GM12878 (cell line): Measurements from ENCODE around the gene PRSS8. TPM values are rescaled to one million over a fixed set of nuclear protein-coding genes. Genes with fewer than 3 reads are reported as not detected.

Experiments used
- ATF2 ChIP-seq: IDR thresholded peaks from 2 replicates; pipeline ENCODE4 v1.6.1; 2012; ENCODE audit warnings: low read length, inconsistent platforms
- BCL3 ChIP-seq: IDR thresholded peaks from 2 replicates; pipeline ENCODE4 v1.6.1; 2011; ENCODE audit warnings: borderline replicate concordance, low read depth, mild to moderate bottlenecking, moderate library complexity, low read length; ENCODE audit not compliant: insufficient read depth, poor library complexity, severe bottlenecking
- BHLHE40 ChIP-seq, 2 experiments: fragments of 450-650 bp in 1 of 2; IDR thresholded peaks; 2 replicates each; pipeline ENCODE4 v1.6.1; 2011 to 2017; ENCODE audit warnings: low read depth in 2 of 2, borderline replicate concordance in 1 of 2, improper control_type of control experiment in 1 of 2, low read length in 1 of 2, mild to moderate bottlenecking in 1 of 2
- BMI1 ChIP-seq: fragments of 450-650 bp; IDR thresholded peaks from 2 replicates; pipeline ENCODE4 v1.6.1; 2016; ENCODE audit warnings: mild to moderate bottlenecking, moderate library complexity, borderline replicate concordance
- BRCA1 ChIP-seq: IDR thresholded peaks from 2 replicates; pipeline ENCODE4 v1.6.1; 2011; ENCODE audit warnings: low read depth, low read length, improper control_type of control experiment
- CBFB ChIP-seq: IDR thresholded peaks from 2 replicates; pipeline ENCODE4 v1.6.1; 2016; ENCODE audit warnings: antibody characterized with exemption, low read depth
- CBX3 ChIP-seq: fragments of 200-600 bp; sonication (generic); IDR thresholded peaks from 2 replicates; pipeline ENCODE4 v1.6.1; 2016; ENCODE audit warnings: low read depth, borderline replicate concordance
- CBX5 ChIP-seq: sonication (generic); IDR thresholded peaks from 2 replicates; pipeline ENCODE4 v1.6.1; 2016; ENCODE audit warnings: low read depth, moderate library complexity, mild to moderate bottlenecking, inconsistent platforms
- E2F4 ChIP-seq: IDR thresholded peaks from 2 replicates; pipeline ENCODE4 v1.6.1; 2012; ENCODE audit warnings: low read depth, low read length, improper control_type of control experiment
- FOS ChIP-seq: IDR thresholded peaks from 3 replicates; pipeline ENCODE4 v1.6.1; 2011; ENCODE audit warnings: borderline replicate concordance; ENCODE audit not compliant: insufficient read length; ENCODE audit errors: extremely low read depth
- GABPA ChIP-seq: IDR thresholded peaks from 2 replicates; pipeline ENCODE4 v1.6.1; 2014; ENCODE audit warnings: antibody characterized with exemption, low read depth, mild to moderate bottlenecking, inconsistent platforms
- HCFC1 ChIP-seq: fragments of 150-350 bp; IDR thresholded peaks from 2 replicates; pipeline ENCODE4 v1.6.1; 2014; ENCODE audit warnings: low read length
- KDM1A ChIP-seq: fragments of 200-600 bp; sonication (generic); IDR thresholded peaks from 2 replicates; pipeline ENCODE4 v1.6.1; 2016; ENCODE audit warnings: borderline replicate concordance
- KLF5 ChIP-seq: fragments of 450-650 bp; IDR thresholded peaks from 2 replicates; pipeline ENCODE4 v1.6.1; 2014; ENCODE audit warnings: mild to moderate bottlenecking; ENCODE audit not compliant: partially characterized antibody
- MTA3 ChIP-seq: IDR thresholded peaks from 2 replicates; pipeline ENCODE4 v1.6.1; 2012; ENCODE audit warnings: low read length, inconsistent platforms, borderline replicate concordance
- MYC ChIP-seq: IDR thresholded peaks from 2 replicates; pipeline ENCODE4 v1.6.1; 2011; ENCODE audit warnings: mild to moderate bottlenecking, low read length, moderate library complexity, inconsistent platforms; ENCODE audit not compliant: insufficient read depth, insufficient replicate concordance, insufficient read length, severe bottlenecking
- RAD51 ChIP-seq: fragments of 450-650 bp; IDR thresholded peaks from 2 replicates; pipeline ENCODE4 v1.6.1; 2016; ENCODE audit warnings: moderate library complexity, mild to moderate bottlenecking, inconsistent platforms
- RUNX3 ChIP-seq: IDR thresholded peaks from 2 replicates; pipeline ENCODE4 v1.6.1; 2012; ENCODE audit warnings: low read length, inconsistent platforms
- SP1 ChIP-seq: IDR thresholded peaks from one replicate; pipeline ENCODE4 v1.6.1; 2011; ENCODE audit warnings: low read depth, low read length
- STAT3 ChIP-seq: IDR thresholded peaks from 2 replicates; pipeline ENCODE4 v1.6.1; 2011; ENCODE audit warnings: low read depth, low read length, improper control_type of control experiment
- SUZ12 ChIP-seq: fragments of 200-600 bp; sonication (generic); IDR thresholded peaks from one replicate; pipeline ENCODE4 v1.6.1; 2018; ENCODE audit warnings: antibody characterized with exemption, mild to moderate bottlenecking; ENCODE audit not compliant: unreplicated experiment
- TARDBP ChIP-seq: IDR thresholded peaks from 2 replicates; pipeline ENCODE4 v1.6.1; 2016; ENCODE audit warnings: borderline replicate concordance
- USF2 ChIP-seq: IDR thresholded peaks from 2 replicates; pipeline ENCODE4 v1.6.1; 2011; ENCODE audit warnings: low read depth, low read length, improper control_type of control experiment, borderline replicate concordance
- ZBTB33 ChIP-seq: fragments of 450-650 bp; IDR thresholded peaks from 2 replicates; pipeline ENCODE4 v1.6.1; 2017; ENCODE audit warnings: mild to moderate bottlenecking
- ZNF274 ChIP-seq: IDR thresholded peaks from one replicate; pipeline ENCODE4 v1.8.0; 2011; ENCODE audit not compliant: insufficient read length, insufficient read depth
- polyA plus RNA-seq, 11 experiments: library from polyadenylated mRNA; depleted of rRNA in 4 of 11; unstranded in 6 of 11; stranded (reverse) in 5 of 11; fragments of >200 nt; fragmentation: Nextera tagmentation in 4 of 11; fragmentation: Illumina TruSeq in 1 of 11; extraction: Ambion mirVana in 4 of 11; extraction: Trizol in 1 of 11; gene quantifications; 1 replicate in 1 of 11; 2 replicates in 10 of 11; pipeline versions ENCODE4 v1.2.1 to v1.2.3, GENCODE V29; 2011 to 2016; ENCODE audit warnings: inconsistent platforms in 2 of 11, missing spikeins in 2 of 11, low read depth in 1 of 11
- total RNA-seq, 4 experiments: library from RNA; depleted of rRNA in 3 of 4; stranded (reverse); fragments of >200 nt in 3 of 4; fragmentation: Illumina TruSeq in 1 of 4; extraction: Trizol in 1 of 4; gene quantifications; 2 replicates each; pipeline versions ENCODE4 v1.2.1 to v1.2.3, GENCODE V29; 2013 to 2021

The PRSS8 gene
- total and polyA plus RNA-seq, 10 of the 15 experiments (the other 5 are each of a cell fraction or from before 2014, with no cell fraction given), result 0.33 to 0.58 TPM; not detected in 8

DNA sequence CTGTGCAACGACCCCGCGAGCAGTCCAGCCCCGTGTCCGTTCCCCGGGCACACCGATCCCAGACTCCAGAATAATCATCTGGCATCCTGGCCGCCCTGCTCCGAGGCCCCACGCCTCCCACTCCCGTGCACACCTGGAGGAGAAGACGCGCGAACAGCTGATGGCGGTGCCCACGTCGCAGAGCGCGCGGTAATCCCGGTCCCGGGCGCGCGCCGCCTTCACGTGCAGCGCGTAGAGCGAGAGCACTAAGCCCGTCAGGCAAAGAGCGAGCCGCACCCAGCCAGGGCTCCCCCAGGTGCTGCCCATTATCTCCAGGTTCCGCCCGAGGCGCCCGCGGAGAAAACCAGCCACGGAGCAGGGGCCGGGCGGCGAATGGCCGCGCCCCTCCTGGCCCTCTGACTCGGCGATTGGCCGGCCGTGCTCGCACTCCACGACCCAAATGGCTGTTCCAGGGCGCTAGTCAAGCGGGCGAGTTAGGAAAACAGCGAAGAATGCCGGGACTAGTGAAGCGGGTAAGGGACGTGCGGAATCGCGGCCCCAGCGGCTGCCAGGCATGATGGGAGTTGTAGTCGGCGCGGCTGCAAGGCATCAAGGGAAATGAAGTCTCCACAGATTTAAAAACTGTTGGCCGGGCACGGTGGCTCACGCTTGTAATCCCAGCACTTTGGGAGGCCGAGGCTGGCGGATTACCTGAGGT is 41.0 kb downstream of the PRSS8 start, which contains the start of gene VKORC1 (continued):
- no peak for TF ChIP-seq BCL3
- TF ChIP-seq CBX5, result no peak
- no peak for TF ChIP-seq BMI1
- peak; percentile 84 to 98 for TF ChIP-seq BHLHE40 (IDR thresholded peaks at IDR 0.05; ENCODE audit: borderline replicate concordance in 1 of 2, low read depth in 2 of 2, low read length in 1 of 2)
- TF ChIP-seq GABPA, result no peak
- no peak for TF ChIP-seq ZBTB33
- no peak for TF ChIP-seq RAD51
- no peak for TF ChIP-seq TARDBP
- TF ChIP-seq SP1, result peak; percentile 52
- no peak for TF ChIP-seq STAT3
- TF ChIP-seq CBFB, result no peak
- no peak for TF ChIP-seq ATF2
- TF ChIP-seq KLF5, result no peak
- no peak for TF ChIP-seq MTA3
- TF ChIP-seq HCFC1, result peak; percentile 89
- no peak for TF ChIP-seq SUZ12
- no peak for TF ChIP-seq ZNF274
- TF ChIP-seq CBX3, result no peak
- TF ChIP-seq USF2, result no peak
- no peak for TF ChIP-seq FOS
- TF ChIP-seq E2F4, result no peak
- no peak for TF ChIP-seq BRCA1
- TF ChIP-seq KDM1A, result no peak
- no peak for TF ChIP-seq RUNX3
- TF ChIP-seq MYC, result no peak
